A549 (cell line): ENCODE results near the gene OTC. TPM values are rescaled to one million over a fixed set of nuclear protein-coding genes. Genes with fewer than 3 reads are reported as not detected.

Source experiments
- ATAC-seq, 2 experiments: fragments of 200-7000 bp in 1 of 2; fragments of >200 bp in 1 of 2; cut with Nextera tagmentation in 1 of 2; cut with Tn5 transposase in 1 of 2; 3 replicates each; pipeline versions ENCODE4 v1.8.0 to v1.9.1; 2018 to 2020; ENCODE audit warnings: mild to moderate bottlenecking in 1 of 2, moderate library complexity in 1 of 2
- CTCF ChIA-PET: fragments of 300-600 bp; sonication (Branson Sonifier 250); formaldehyde crosslinking; extraction: SDS; loops from one replicate; lab custom pipeline; 2021; ENCODE audit warnings: antibody characterized with exemption, inconsistent platforms; lab: Yijun Ruan, JAX
- POLR2A ChIA-PET: fragments of 350-600 bp; formaldehyde crosslinking; extraction: SDS; loops from one replicate; lab custom pipeline; 2021; ENCODE audit warnings: antibody characterized with exemption, inconsistent platforms; lab: Yijun Ruan, JAX
- DNase-seq, 2 experiments: peaks; one replicate each; pipeline versions ENCODE4 v3.0.0 to v3.0.0-alpha.2; 2011 to 2016; ENCODE audit warnings: low read depth in 1 of 2, low spot score in 1 of 2
- FAIRE-seq: peaks from 2 replicates; lab custom pipeline; 2011; peaks lifted over from hg19 to GRCh38; lab: Jason Lieb, UNC
- H3K27ac ChIP-seq, 2 experiments: fragments of >200 bp; sonication (Bioruptor Twin); formaldehyde crosslinking; 3 replicates each; pipeline ENCODE4 v1.5.1; 2016 to 2017
- H3K4me1 ChIP-seq: fragments of >200 bp; sonication (Bioruptor Twin); formaldehyde crosslinking; 3 replicates; pipeline ENCODE4 v1.6.1; 2016
- H3K4me2 ChIP-seq: fragments of >200 bp; sonication (Bioruptor Twin); formaldehyde crosslinking; 3 replicates; pipeline ENCODE4 v1.6.1; 2016
- H3K4me3 ChIP-seq: fragments of >200 bp; sonication (Bioruptor Twin); formaldehyde crosslinking; 3 replicates; pipeline ENCODE4 v1.5.1; 2016
- H3K9me3 ChIP-seq: fragments of >200 bp; sonication (Bioruptor Twin); formaldehyde crosslinking; 3 replicates; pipeline ENCODE4 v1.6.1; 2016
- CHD2 ChIP-seq: fragments of 150-350 bp; IDR thresholded peaks from 2 replicates; pipeline ENCODE4 v1.6.1; 2014; ENCODE audit warnings: low read length; ENCODE audit not compliant: partially characterized antibody
- CTCF ChIP-seq: fragments of >200 bp; sonication (Bioruptor Twin); formaldehyde crosslinking; IDR thresholded peaks from 3 replicates; pipeline ENCODE4 v1.5.1; 2016
- E2F6 ChIP-seq: IDR thresholded peaks from 2 replicates; pipeline ENCODE4 v1.6.1; 2012; ENCODE audit warnings: low read depth, borderline replicate concordance
- FOSL2 ChIP-seq, 2 experiments: fragments of 450-650 bp in 1 of 2; fragments of >200 bp in 1 of 2; sonication (Bioruptor Twin) in 1 of 2; formaldehyde crosslinking; IDR thresholded peaks; 2 replicates each; pipeline versions ENCODE4 v1.5.0 to v1.6.1; 2016 to 2020; ENCODE audit warnings: mild to moderate bottlenecking in 1 of 2, moderate library complexity in 1 of 2
- HMGXB4 ChIP-seq: fragments of 250-450 bp; sonication (Bioruptor Pico); IDR thresholded peaks from 2 replicates; pipeline ENCODE4 v1.5.0; 2021; ENCODE audit warnings: mild to moderate bottlenecking, moderate library complexity, borderline replicate concordance
- HOXA7 ChIP-seq: fragments of 250-450 bp; sonication (Bioruptor Pico); IDR thresholded peaks from 2 replicates; pipeline ENCODE4 v1.5.0; 2020; ENCODE audit warnings: mild to moderate bottlenecking, moderate library complexity
- HOXB13 ChIP-seq: fragments of 250-450 bp; sonication (Bioruptor Pico); IDR thresholded peaks from 2 replicates; pipeline ENCODE4 v1.5.0; 2020; ENCODE audit warnings: low read depth, mild to moderate bottlenecking, moderate library complexity
- HOXB5 ChIP-seq: fragments of 250-450 bp; sonication (Bioruptor Pico); IDR thresholded peaks from 2 replicates; pipeline ENCODE4 v1.5.0; 2020; ENCODE audit warnings: mild to moderate bottlenecking, moderate library complexity
- KDM5A ChIP-seq: fragments of 200-600 bp; sonication (generic); IDR thresholded peaks from 2 replicates; pipeline ENCODE4 v1.6.1; 2016; ENCODE audit warnings: antibody characterized with exemption, mild to moderate bottlenecking
- MYC ChIP-seq: IDR thresholded peaks from 2 replicates; pipeline ENCODE4 v1.6.1; 2012; ENCODE audit warnings: mild to moderate bottlenecking, inconsistent platforms, low read length, improper control_type of control experiment, borderline replicate concordance
- NFE2L2 ChIP-seq: fragments of 150-350 bp; conservative IDR thresholded peaks from 2 replicates; pipeline ENCODE4 v1.6.1; 2014; ENCODE audit warnings: low read length
- POLR2AphosphoS2 ChIP-seq: conservative IDR thresholded peaks from 2 replicates; pipeline ENCODE4 v1.6.1; 2012; ENCODE audit warnings: low read length, improper control_type of control experiment, inconsistent platforms
- RCOR1 ChIP-seq: fragments of 150-350 bp; IDR thresholded peaks from 2 replicates; pipeline ENCODE4 v1.6.1; 2014; ENCODE audit warnings: antibody characterized with exemption, low read length, low read depth
- REST ChIP-seq: fragments of 200-600 bp; sonication (generic); IDR thresholded peaks from 2 replicates; pipeline ENCODE4 v1.6.1; 2016; ENCODE audit warnings: antibody characterized with exemption, mild to moderate bottlenecking, moderate library complexity
- RNF2 ChIP-seq: fragments of 200-600 bp; sonication (generic); IDR thresholded peaks from 2 replicates; pipeline ENCODE4 v1.6.1; 2016; ENCODE audit warnings: low read depth, mild to moderate bottlenecking, antibody characterized with exemption, moderate library complexity, borderline replicate concordance
- TP53 ChIP-seq: fragments of 250-450 bp; sonication (Bioruptor Pico); IDR thresholded peaks from 2 replicates; pipeline ENCODE4 v1.5.0; 2021; ENCODE audit warnings: mild to moderate bottlenecking, moderate library complexity
- ZC3H11A ChIP-seq: fragments of 450-650 bp; IDR thresholded peaks from 2 replicates; pipeline ENCODE4 v1.6.1; 2014; ENCODE audit warnings: antibody characterized with exemption, mild to moderate bottlenecking
- ZNF302 ChIP-seq: fragments of 250-450 bp; sonication (Bioruptor Pico); IDR thresholded peaks from 2 replicates; pipeline ENCODE4 v1.9.0; 2021; ENCODE audit warnings: inconsistent platforms, mild to moderate bottlenecking, moderate library complexity
- WGBS: methylation state at CpG from one replicate; pipeline ENCODE4 v1.1.6; 2017; ENCODE audit errors: missing lambda C conversion rate; 5-methylcytosine and 5-hydroxymethylcytosine counted together
- polyA plus RNA-seq, 4 experiments: library from polyadenylated mRNA; depleted of rRNA in 3 of 4; stranded (reverse); fragments of >200 nt; fragmentation: RNase III in 1 of 4; extraction: RNeasy Plus Mini Kit Qiagen cat#74134 plus additional on column Dnase treatment in 1 of 4; gene quantifications; 2 replicates in 3 of 4; 3 replicates in 1 of 4; pipeline ENCODE4 v1.2.3, GENCODE V29; 2011 to 2017

OTC gene
- polyA plus RNA-seq, 2 of the 4 experiments (the other 2 are of a cell fraction) = not detected

GRCh38 chrX:38431525-38431924, 79.1 kb downstream of the OTC start:
- H3K9me3 ChIP-seq = no peaks in the 10 kb centered on the region
- H3K27ac ChIP-seq = no peak overlapping the region
- ATAC-seq = no peak
- FAIRE-seq = no peak
- no peak overlapping the region for H3K4me2 ChIP-seq
- ChIA-PET CTCF (no interaction called here), POLR2A (no interaction called here)
- DNase-seq = no peak
- H3K4me1 ChIP-seq = no peaks in the 10 kb centered on the region
- no peak overlapping the region for H3K4me3 ChIP-seq
- no peak for TF ChIP-seq CHD2
- no peak for TF ChIP-seq MYC
- no peak for TF ChIP-seq HMGXB4 (CRISPR knock-in tag)
- no peak for TF ChIP-seq RNF2
- no peak for TF ChIP-seq HOXB13 (CRISPR knock-in tag)
- no peak for TF ChIP-seq CTCF
- TF ChIP-seq HOXA7 (CRISPR knock-in tag) = no peak
- TF ChIP-seq POLR2AphosphoS2 = no peak
- TF ChIP-seq HOXB5 (CRISPR knock-in tag) = no peak
- no peak for TF ChIP-seq ZC3H11A
- TF ChIP-seq ZNF302 (CRISPR knock-in tag) = no peak
- TF ChIP-seq E2F6 = no peak
- TF ChIP-seq TP53 = no peak
- 5% methylated on average over 1 of the region's 1 CpG for WGBS

- no peak for FAIRE-seq
- H3K4me3 ChIP-seq = no peak overlapping the region
- 0% methylated on average over 1 of the region's 1 CpG for WGBS
- CTCF ChIA-PET = no interaction called here
- no peaks in the 10 kb centered on the region for H3K9me3 ChIP-seq
- no peak overlapping the region for H3K4me2 ChIP-seq
- no peaks in the 10 kb centered on the region for H3K4me1 ChIP-seq
- H3K27ac ChIP-seq = no peak overlapping the region
- TF ChIP-seq RCOR1 (no peak), FOSL2 (IDR thresholded peaks at IDR 0.05) (no peak), FOSL2 (CRISPR knock-in tag; IDR thresholded peaks at IDR 0.05) (no peak), CTCF (no peak), ZNF302 (CRISPR knock-in tag) (no peak), NFE2L2 (no peak), ZC3H11A (no peak), KDM5A (no peak), REST (no peak)
- no peak for ATAC-seq
- POLR2A ChIA-PET = no interaction called here
- no peak for DNase-seq
Observed at GRCh38 chrX:38435130-38435529, 82.7 kb downstream of the OTC start.
